ENCODE data around the gene AIF1. TPM values are rescaled to one million over a fixed set of nuclear protein-coding genes. Genes with fewer than 3 reads are reported as not detected.
A peak's percentile ranks its signal among the peaks of the same experiment; 100 is the strongest.

Gene AIF1
- total RNA-seq, 1 experiment from 2014 or later = not detected

GRCh38 chr6:31585491-31585890 lies 29.5 kb upstream of the AIF1 start:
- BruUV-seq (replicated peaks) = no TSS peak
- CTCF ChIA-PET = interaction anchor here (0.7 to 18.9 kb wide), 3 partner anchors 12 to 126 kb away, joined by 3 to 215 read pairs (median 3); partner anchors contain the start of gene NCR3

DNA sequence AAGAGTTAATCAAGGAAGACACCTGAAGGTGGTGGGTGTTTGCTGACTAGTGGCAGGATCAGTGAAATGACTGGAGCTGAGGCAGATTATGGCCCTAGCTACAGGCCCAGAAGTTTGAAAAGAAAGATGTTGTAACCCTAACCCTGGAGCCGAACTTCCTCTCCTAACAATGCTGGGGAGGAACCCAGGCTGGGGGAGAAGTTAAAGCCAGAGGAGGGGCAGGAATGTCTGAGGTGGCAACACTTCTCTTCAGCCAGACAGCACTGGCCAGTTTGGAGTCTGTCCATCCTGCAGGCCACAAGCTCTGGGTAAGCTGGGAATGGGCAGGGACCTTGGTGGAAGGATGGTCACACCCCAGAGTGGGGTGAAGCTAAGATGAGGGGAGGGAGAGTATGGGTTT lies 29.0 kb upstream of the AIF1 start, which contains the start of gene LST1:
LST1 (plus strand) TSS at position 270 of the 400 bp plus-strand sequence. CDS start 1,023 bp downstream, outside the sequence.
- H3K27ac Mint-ChIP-seq (ENCODE audit: low read depth, unreplicated experiment) = no peak within 1 kb of the TSS
- peaks cover 15% of the 10 kb centered on the region for H3K4me1 Mint-ChIP-seq (ENCODE audit: insufficient read depth, unreplicated experiment)
- no TSS peak for BruUV-seq (replicated peaks)
- no peak for DNase-seq (ENCODE audit: unreplicated experiment)
- CTCF ChIA-PET = interaction anchor here (0.7 to 18.9 kb wide), 2 partner anchors 11 to 126 kb away, joined by 3 to 215 read pairs; partner anchors contain the start of gene NCR3
- no peak within 1 kb of the TSS for H3K4me3 Mint-ChIP-seq (ENCODE audit: unreplicated experiment)
- H3K27me3 Mint-ChIP-seq (ENCODE audit: insufficient read depth, unreplicated experiment) = no peaks in the 10 kb centered on the region
- intact Hi-C loops (cut with micrococcal nuclease) = no loop called here
- TF ChIP-seq, protein P1, sequence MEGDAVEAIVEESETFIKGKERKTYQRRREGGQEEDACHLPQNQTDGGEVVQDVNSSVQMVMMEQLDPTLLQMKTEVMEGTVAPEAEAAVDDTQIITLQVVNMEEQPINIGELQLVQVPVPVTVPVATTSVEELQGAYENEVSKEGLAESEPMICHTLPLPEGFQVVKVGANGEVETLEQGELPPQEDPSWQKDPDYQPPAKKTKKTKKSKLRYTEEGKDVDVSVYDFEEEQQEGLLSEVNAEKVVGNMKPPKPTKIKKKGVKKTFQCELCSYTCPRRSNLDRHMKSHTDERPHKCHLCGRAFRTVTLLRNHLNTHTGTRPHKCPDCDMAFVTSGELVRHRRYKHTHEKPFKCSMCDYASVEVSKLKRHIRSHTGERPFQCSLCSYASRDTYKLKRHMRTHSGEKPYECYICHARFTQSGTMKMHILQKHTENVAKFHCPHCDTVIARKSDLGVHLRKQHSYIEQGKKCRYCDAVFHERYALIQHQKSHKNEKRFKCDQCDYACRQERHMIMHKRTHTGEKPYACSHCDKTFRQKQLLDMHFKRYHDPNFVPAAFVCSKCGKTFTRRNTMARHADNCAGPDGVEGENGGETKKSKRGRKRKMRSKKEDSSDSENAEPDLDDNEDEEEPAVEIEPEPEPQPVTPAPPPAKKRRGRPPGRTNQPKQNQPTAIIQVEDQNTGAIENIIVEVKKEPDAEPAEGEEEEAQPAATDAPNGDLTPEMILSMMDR (IDR thresholded peaks at IDR 0.05; ENCODE audit: unreplicated experiment) = no peak
- no peaks in the 10 kb centered on the region for H3K36me3 Mint-ChIP-seq (ENCODE audit: insufficient read depth, unreplicated experiment)
- POLR2A ChIA-PET = interaction anchor here (1.5 kb wide), 1 partner anchor 12 kb away, joined by 6 read pairs; no protein-coding TSS in a partner anchor
- H3K9me3 Mint-ChIP-seq (ENCODE audit: unreplicated experiment) = no peaks in the 10 kb centered on the region

More at GRCh38 chr6:31585491-31585890, 29.5 kb upstream of the AIF1 start:
- Mint-ChIP-seq H3K9me3 (ENCODE audit: unreplicated experiment) (no peaks in the 10 kb centered on the region), H3K36me3 (ENCODE audit: insufficient read depth, unreplicated experiment) (no peaks in the 10 kb centered on the region), H3K27me3 (ENCODE audit: insufficient read depth, unreplicated experiment) (no peaks in the 10 kb centered on the region), H3K4me3 (ENCODE audit: unreplicated experiment) (no peak overlapping the region), H3K4me1 (ENCODE audit: insufficient read depth, unreplicated experiment) (peaks cover 17% of the 10 kb centered on the region), H3K27ac (ENCODE audit: low read depth, unreplicated experiment) (no peak overlapping the region)
- TF ChIP-seq, protein P1 (IDR thresholded peaks at IDR 0.05; ENCODE audit: unreplicated experiment) = peak; percentile 33
- POLR2A ChIA-PET = interaction anchor here (1.5 kb wide), 1 partner anchor 13 kb away, joined by 6 read pairs; no protein-coding TSS in a partner anchor
- DNase-seq (ENCODE audit: unreplicated experiment) = peak; percentile 29
- intact Hi-C loops (cut with micrococcal nuclease) = no loop called here

DNA sequence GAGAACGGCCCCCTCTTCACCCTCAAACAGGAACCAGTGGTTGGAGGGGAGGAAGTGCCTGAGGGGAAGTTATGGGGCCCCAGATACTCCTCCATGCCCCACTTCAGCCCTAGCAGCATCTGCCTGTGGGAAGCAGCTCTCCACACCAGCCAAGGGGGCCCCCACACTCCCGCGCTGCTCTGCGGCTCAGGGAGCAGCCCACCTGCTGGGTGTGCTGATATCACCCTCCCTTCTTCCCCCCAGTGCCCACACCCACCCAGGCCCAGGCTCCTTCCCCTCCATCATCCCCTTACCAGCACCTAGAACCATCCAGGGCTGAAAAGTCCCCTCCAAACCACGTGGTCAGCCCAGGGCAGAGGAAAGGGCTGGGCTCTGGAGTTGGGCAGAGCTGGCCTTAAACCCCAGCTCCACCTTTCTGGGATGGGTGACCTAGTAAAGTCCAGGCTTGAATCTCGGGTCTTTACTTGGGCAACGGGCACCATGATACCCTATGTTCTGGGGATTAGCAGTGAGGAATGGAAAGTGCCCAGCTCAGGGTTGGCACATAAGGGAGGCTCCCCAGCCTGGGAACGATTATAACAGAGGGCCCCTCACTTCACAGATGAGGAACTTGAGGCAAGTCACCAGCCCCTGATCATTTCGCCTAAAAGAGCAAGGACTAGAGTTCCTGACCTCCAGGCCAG lies 28.3 kb upstream of the AIF1 start:
- CTCF ChIA-PET = interaction anchor here (1.1 to 18.9 kb wide), 2 partner anchors 11 to 12 kb away, joined by 4 to 215 read pairs; partner anchors contain the start of genes NCR3 and TNF

More for the DNA sequence above, 28.3 kb upstream of the AIF1 start:
- no peaks in the 10 kb centered on the region for H3K9me3 Mint-ChIP-seq (ENCODE audit: unreplicated experiment)
- intact Hi-C loops (cut with micrococcal nuclease) = no loop called here
- BruUV-seq (replicated peaks) = no TSS peak
- peaks cover 8% of the 10 kb centered on the region for H3K4me1 Mint-ChIP-seq (ENCODE audit: insufficient read depth, unreplicated experiment)
- DNase-seq (ENCODE audit: unreplicated experiment) = no peak
- H3K4me3 Mint-ChIP-seq (ENCODE audit: unreplicated experiment) = no peak overlapping the region
- TF ChIP-seq, protein P1 (IDR thresholded peaks at IDR 0.05; ENCODE audit: unreplicated experiment) = no peak
- H3K36me3 Mint-ChIP-seq (ENCODE audit: insufficient read depth, unreplicated experiment) = no peaks in the 10 kb centered on the region
- no peak overlapping the region for H3K27ac Mint-ChIP-seq (ENCODE audit: low read depth, unreplicated experiment)
- no peaks in the 10 kb centered on the region for H3K27me3 Mint-ChIP-seq (ENCODE audit: insufficient read depth, unreplicated experiment)
- POLR2A ChIA-PET = interaction anchor here (0.6 to 1.5 kb wide), 2 partner anchors 12 to 27 kb away, joined by 3 to 6 read pairs; no protein-coding TSS in a partner anchor
